HG03064 (cell line): ENCODE results near the gene TRAF4.

ENCODE experiments used
- ATAC-seq: cut with Tn5 transposase; IDR thresholded peaks from one replicate; pipeline ENCODE4 v1.9.1; 2021; ENCODE audit warnings: low read depth; ENCODE audit not compliant: unreplicated experiment

Gene TRAF4

GRCh38 chr17:28743243-28744103, at the start of gene TRAF4:
Gene TRAF4, plus strand, starts transcription at chr17:28744011. Its CDS starts 102 bp downstream, at chr17:28744113.
- peak; percentile 52 for ATAC-seq

GRCh38 chr17:28698253-28698941, 45.4 kb upstream of the TRAF4 start:
- no peak for ATAC-seq

DNA sequence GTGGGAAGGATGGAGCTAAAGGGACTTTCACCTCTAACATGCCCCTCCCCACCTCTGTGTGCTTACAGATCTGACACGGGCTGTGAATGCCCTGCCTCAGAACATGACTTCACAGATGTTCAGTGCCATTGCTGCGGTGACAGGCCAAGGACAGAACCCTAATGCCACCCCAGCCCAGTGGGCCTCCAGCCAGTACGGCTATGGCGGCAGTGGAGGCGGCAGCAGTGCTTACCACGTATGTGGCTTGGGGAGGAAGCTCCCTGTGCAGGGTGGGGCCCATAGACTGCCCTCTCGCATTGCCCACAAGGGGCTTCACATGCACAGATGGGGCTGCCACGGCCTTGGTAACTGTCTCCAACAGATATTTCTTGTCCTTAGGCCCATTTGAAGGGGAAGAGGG, 43.5 kb upstream of the TRAF4 start:
- ATAC-seq: no peak

- ATAC-seq: no peak
Observed at GRCh38 chr17:28700830-28701492, 42.9 kb upstream of the TRAF4 start.

DNA sequence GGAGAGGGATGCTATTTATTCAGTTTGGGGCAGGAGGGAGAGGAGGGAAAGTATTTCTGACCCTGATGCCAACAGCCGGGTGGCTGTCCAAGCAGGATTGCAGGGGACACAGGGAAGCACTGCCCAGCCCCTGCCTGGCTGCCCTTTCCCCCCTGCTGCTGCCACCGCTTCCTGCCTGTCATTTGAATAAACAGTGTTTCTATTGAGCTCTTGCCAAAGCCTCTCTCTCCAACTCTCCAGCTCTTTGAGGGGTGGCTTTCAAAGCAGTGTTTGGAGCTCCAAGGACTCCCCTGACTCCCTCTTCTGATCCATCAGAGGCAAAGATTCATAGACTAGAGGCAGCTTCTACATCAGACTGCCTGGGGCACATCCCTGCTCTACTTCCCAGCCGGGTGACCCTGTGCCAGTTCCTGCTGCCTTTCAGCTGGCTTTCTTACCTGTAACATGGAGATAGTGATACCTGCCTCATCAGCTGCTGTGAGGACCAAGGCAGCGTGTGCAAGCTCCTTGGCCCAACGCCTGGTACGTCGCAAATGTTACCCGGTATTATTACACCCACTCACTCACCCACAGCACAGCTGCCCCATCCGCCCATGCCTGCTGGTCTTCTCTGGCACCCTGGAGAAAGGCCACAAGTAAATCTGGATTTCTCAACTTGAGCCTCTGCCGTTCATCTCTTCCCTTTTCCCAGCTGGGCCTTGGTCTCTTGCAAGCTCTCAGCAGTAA, 41.6 kb upstream of the TRAF4 start:
- ATAC-seq: no peak

DNA sequence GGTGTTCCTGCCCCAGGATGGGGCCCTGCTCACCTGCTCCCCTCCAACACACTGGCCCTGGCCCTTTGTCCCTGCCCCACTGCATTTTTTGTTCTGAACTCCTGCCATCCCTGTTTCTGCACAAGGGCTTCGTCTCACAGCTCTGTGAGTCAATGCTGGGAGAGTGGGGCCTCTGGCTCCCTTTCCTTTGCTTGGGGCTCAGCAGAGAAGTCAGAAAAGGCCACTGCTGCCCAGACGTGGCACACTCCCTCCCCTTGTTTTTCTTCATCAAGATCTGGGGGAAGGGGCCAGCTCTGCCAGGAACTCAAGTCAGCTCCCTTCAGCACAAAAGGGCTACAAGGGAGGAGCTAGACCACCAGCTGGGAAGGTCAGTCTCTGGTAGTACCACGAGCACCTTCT, 41.1 kb upstream of the TRAF4 start:
- ATAC-seq: no peak

GRCh38 chr17:28703552-28704218, 40.1 kb upstream of the TRAF4 start:
- ATAC-seq: no peak

DNA sequence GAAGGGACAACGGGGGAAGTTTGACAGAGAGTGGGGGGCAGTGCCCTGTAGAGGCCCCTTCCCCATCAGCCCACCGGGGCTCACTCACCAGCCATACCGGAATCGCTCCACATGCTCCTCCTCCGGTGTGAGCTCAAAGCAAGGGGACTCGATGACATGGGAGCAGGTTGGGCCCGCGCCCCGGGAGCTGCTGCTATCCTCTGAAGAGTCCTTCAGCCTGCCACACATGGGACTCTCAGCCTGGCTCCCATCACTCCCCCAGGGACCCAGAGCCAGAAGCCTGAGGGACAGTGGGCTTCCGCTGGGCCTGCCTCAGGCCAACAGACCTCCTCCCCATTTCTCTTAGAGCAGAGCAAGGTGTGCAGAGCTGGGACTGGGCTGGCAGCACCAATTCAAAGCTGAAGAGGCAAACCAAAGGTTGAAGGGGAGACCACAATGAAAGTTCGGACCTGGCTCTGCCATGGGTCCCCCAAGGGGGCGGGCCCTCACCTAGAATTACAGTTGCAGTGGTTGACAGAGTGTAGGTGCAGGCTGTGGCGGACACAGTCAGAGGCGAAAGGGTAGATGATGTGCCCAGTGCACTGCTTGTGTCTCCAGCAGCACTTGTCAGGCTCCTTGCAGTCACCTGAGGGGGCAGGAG, 39.5 kb upstream of the TRAF4 start:
- ATAC-seq: no peak

DNA sequence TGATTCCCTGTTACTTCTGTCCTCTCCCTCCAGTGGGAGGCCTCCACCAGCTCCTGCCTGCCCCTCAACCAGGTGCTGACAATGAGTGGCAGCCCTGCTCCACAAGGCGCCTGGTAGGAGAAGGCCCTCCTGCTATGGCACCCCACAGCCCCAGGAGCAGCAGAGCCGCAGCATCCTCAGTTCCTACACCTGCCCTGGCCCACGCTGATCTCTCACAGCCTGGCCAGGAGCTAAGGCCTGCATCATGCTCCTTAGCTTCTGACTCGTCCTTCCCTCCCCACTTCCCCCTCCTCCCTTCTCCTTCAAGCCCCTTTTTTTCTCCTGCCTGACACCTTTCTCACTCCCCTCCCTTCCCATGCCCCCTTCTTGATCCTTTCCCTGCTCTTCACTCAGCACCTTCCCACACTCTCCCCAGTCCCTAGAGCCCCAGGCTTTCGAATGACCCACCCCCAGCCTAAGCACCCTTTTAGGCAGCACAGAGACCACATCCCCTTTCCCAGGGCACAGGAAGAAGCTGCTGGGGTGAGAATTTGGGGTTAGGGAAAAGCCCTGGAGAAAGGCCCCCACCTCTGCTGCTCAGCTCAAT, 38.6 kb upstream of the TRAF4 start:
- ATAC-seq: no peak

GRCh38 chr17:28705728-28706334, 38.0 kb upstream of the TRAF4 start:
- ATAC-seq: no peak

- no peak for ATAC-seq
Observed at GRCh38 chr17:28706471-28707338, 37.1 kb upstream of the TRAF4 start.

DNA sequence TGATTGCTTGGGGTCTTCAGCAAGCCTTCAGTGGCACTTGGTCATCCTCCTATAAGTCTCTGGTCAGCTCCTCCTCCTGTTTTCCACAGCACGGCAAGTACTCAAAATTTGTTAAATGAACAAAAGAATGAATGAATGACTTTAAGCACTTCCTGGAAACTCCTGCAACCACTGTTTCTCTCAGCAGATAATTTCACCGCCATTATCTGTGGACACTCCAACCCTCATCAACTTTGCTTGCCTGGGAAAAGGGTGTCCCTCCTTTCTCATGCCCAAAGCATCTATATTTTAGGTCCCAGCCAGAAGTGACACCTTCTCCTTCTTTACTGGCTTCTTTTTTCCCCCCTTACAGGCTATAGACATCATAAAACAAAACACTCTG, 36.5 kb upstream of the TRAF4 start:
- no peak for ATAC-seq

DNA sequence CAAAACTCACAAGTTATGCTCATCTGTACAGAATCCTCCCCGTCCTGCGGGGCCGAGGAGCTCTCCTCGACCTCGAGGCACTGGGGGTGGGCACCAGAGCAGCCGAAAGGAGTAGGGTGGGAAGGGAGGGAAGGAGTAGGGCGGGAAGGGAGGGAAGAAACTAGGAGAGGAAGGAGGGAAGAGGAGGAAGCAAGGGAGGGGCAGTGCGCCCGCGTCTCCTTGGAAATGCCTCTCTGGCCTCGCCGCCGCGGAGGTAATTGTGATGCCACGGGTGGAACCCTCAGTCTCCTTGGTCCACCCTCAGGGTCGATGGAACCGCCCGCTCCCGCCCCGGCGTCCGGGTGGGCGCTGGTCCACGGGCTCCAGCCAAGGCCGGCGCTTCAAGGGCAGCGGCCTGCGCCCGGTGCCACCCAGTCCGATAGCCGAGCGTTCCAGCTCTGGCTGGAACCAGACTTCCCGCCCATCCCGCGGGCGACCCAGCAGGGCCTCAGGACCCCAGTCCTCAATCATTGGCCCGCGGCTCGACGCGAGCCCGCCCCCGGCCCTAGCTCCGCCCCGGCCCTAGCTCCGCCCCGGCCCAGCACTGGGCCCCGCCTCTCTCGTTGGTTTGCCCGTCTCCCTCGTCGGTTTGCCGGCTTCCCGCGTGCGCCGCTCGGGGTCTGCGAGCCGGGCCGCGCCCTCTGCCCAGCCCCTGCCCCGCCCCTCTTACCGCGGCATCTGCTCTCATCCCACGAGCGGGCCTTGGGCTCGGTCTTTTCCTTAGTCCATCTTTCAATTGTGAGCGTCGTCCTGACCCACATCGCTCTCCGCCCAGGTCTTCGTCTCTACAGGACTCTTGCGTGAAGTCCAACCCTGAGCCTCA, 32.7 kb upstream of the TRAF4 start:
- no peak for ATAC-seq

GRCh38 chr17:28711723-28712031, 32.1 kb upstream of the TRAF4 start, which contains the start of gene PROCA1:
Gene PROCA1, minus strand, starts transcription at chr17:28711888. Its CDS starts 228 bp downstream, at chr17:28711660.
- no peak for ATAC-seq

DNA sequence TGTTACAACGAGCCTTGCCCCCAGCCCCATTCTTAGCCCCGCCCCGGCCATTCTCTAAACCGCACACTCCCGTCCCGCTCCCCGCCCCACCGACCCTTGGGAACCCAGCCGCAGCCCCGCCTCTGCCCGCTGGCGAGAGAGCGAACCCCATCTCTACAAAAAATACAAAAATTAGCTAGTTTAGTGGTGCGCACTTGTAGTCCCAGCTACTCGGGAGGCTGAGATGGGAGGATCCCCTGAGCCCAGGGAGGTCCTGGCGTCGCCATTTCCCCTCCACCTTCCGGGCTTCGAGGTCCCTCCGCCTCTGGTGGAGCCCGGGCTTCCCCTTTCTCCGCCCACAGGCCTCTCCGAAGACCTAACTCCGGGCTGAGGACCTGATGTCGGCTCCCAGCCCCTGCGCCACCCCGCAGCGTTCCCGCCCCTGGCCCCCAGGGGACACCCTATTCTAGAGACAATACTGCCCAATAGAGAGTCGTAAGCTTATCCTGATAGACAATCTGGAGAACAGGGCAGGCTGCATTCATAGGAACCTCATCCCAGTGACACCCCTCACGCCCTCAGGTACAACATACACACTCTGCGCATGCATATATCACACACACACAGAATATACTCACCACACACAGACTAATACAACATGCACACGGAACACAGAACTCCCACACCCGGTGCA, 31.6 kb upstream of the TRAF4 start:
- no peak for ATAC-seq

- ATAC-seq: no peak
Observed at GRCh38 chr17:28712705-28713415, 31.0 kb upstream of the TRAF4 start.
